NB4 (cell line): Measurements from ENCODE around the gene STAT1.

ENCODE experiments used
- CTCF ChIP-seq: IDR thresholded peaks from one replicate; pipeline ENCODE4 v1.5.1; 2012; ENCODE audit warnings: low read depth, low read length
- POLR2A ChIP-seq: IDR thresholded peaks from 2 replicates; pipeline ENCODE4 v1.6.1; 2011; ENCODE audit warnings: mild to moderate bottlenecking; ENCODE audit not compliant: insufficient read length; ENCODE audit errors: extremely low read depth

DNA sequence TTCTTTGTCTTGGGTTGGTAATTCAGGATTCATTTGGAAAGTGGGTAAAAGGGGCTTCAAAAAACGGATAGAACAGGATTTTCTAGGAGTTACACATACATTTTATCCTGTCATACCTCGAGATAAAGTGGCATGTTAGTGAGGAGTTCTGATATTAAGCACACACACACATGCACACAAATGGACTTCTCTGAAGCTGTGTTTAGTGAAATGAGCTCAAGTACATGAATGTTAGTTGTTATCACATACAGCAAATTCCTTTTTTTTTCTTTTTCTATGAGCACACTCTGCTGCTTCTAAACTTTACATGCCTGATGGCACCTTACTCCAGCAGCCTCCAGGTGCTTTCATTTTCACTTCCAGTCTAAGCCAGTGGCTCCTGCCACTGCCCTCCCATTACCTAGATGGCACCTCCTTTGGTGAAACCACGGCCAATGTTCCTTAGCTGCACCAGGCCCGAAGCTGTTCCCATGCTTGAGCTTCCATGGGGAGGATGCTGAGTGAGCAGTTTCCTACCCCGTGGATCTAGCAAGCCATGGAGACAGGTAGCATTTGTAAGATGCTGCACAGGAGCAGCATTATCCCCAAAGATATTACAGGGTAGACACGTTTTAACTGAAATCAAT is 49.7 kb downstream of the STAT1 start:
- TF ChIP-seq POLR2A, result no peak
- TF ChIP-seq CTCF, result no peak
